Astrocyte (in vitro differentiated cells and primary cell): ENCODE data around the gene SDHB. TPM values are rescaled to one million over a fixed set of nuclear protein-coding genes. Genes with fewer than 3 reads are reported as not detected.

Source experiments
- DNase-seq: peaks from one replicate; pipeline ENCODE4 v3.0.0-alpha.2; 2010; ENCODE audit warnings: low read depth
- FAIRE-seq: peaks from 2 replicates; lab custom pipeline; 2011; peaks lifted over from hg19 to GRCh38; lab: Jason Lieb, UNC
- H2AFZ ChIP-seq: 2 replicates; pipeline ENCODE4 v1.6.0; 2012; ENCODE audit warnings: low read depth, low read length, inconsistent platforms
- H3K27ac ChIP-seq: 2 replicates; pipeline ENCODE4 v1.5.1; 2011; ENCODE audit warnings: low read depth, low read length, inconsistent platforms
- H3K27me3 ChIP-seq: 2 replicates; pipeline ENCODE4 v1.6.0; 2011; ENCODE audit warnings: low read length, inconsistent platforms; ENCODE audit not compliant: insufficient read depth
- H3K36me3 ChIP-seq: 2 replicates; pipeline ENCODE4 v1.5.1; 2011; ENCODE audit warnings: low read length, inconsistent platforms; ENCODE audit not compliant: insufficient read depth
- H3K4me1 ChIP-seq: 2 replicates; pipeline ENCODE4 v1.5.1; 2011; ENCODE audit warnings: low read length, inconsistent platforms; ENCODE audit not compliant: insufficient read depth
- H3K4me2 ChIP-seq: 2 replicates; pipeline ENCODE4 v1.6.0; 2012; ENCODE audit warnings: low read length, inconsistent platforms
- H3K4me3 ChIP-seq: 2 replicates; pipeline ENCODE4 v1.5.1; 2011; ENCODE audit warnings: low read depth, mild to moderate bottlenecking, low read length, inconsistent platforms; ENCODE audit not compliant: insufficient read depth
- H3K79me2 ChIP-seq: 2 replicates; pipeline ENCODE4 v1.6.0; 2012; ENCODE audit warnings: mild to moderate bottlenecking, low read length, inconsistent platforms; ENCODE audit not compliant: insufficient read depth
- H3K9ac ChIP-seq: 2 replicates; pipeline ENCODE4 v1.6.0; 2012; ENCODE audit warnings: mild to moderate bottlenecking, low read length, inconsistent platforms
- H3K9me3 ChIP-seq: 2 replicates; pipeline ENCODE4 v1.5.1; 2012; ENCODE audit warnings: low read depth, mild to moderate bottlenecking, low read length, inconsistent platforms; ENCODE audit not compliant: insufficient read depth
- H4K20me1 ChIP-seq: 2 replicates; pipeline ENCODE4 v1.6.0; 2012; ENCODE audit warnings: low read length, inconsistent platforms; ENCODE audit not compliant: insufficient read depth
- H3K27ac Mint-ChIP-seq: one replicate; pipeline ENCODE4 v1.8.0; 2021; ENCODE audit warnings: mild to moderate bottlenecking, mixed read lengths; ENCODE audit not compliant: unreplicated experiment
- H3K27me3 Mint-ChIP-seq: one replicate; pipeline ENCODE4 v1.8.0; 2021; ENCODE audit warnings: low read depth, mixed read lengths; ENCODE audit not compliant: unreplicated experiment
- H3K36me3 Mint-ChIP-seq: one replicate; pipeline ENCODE4 v1.8.0; 2021; ENCODE audit warnings: low read depth, mixed read lengths; ENCODE audit not compliant: unreplicated experiment
- H3K4me1 Mint-ChIP-seq: one replicate; pipeline ENCODE4 v1.8.0; 2021; ENCODE audit warnings: low read depth, mixed read lengths; ENCODE audit not compliant: unreplicated experiment
- H3K4me3 Mint-ChIP-seq: one replicate; pipeline ENCODE4 v1.8.0; 2021; ENCODE audit warnings: mild to moderate bottlenecking, moderate library complexity, mixed read lengths; ENCODE audit not compliant: unreplicated experiment
- H3K9me3 Mint-ChIP-seq: one replicate; pipeline ENCODE4 v1.8.0; 2021; ENCODE audit warnings: mild to moderate bottlenecking, mixed read lengths; ENCODE audit not compliant: unreplicated experiment
- CTCF ChIP-seq: IDR thresholded peaks from 2 replicates; pipeline ENCODE4 v1.5.1; 2011; ENCODE audit warnings: low read depth, mild to moderate bottlenecking, inconsistent platforms, low read length, moderate library complexity; ENCODE audit not compliant: insufficient read depth
- EZH2 ChIP-seq: IDR thresholded peaks from 2 replicates; pipeline ENCODE4 v1.6.1; 2012; ENCODE audit warnings: mild to moderate bottlenecking, low read length, inconsistent platforms; ENCODE audit not compliant: insufficient read depth
- total RNA-seq: library from RNA; stranded (reverse); gene quantifications from 2 replicates; pipeline ENCODE4 v1.2.1, GENCODE V29; 2021

Gene SDHB
- total RNA-seq, 1 donor from 2014 or later = 84.9 TPM

- Histone ChIP-seq H3K36me3 (peaks cover 4% of the 10 kb centered on the region), H3K4me1 (peaks cover 33% of the 10 kb centered on the region), H3K79me2 (peaks cover 51% of the 10 kb centered on the region), H3K9me3 (no peaks in the 10 kb centered on the region), H3K27ac (no peak overlapping the region), H2AFZ (no peak overlapping the region), H3K4me3 (no peak overlapping the region), H3K27me3 (no peaks in the 10 kb centered on the region), H4K20me1 (peaks cover 58% of the 10 kb centered on the region), H3K9ac (no peak overlapping the region), H3K4me2 (no peak overlapping the region)
- no peak for TF ChIP-seq EZH2
- no peak for TF ChIP-seq CTCF
- no peak for DNase-seq
- no peak for FAIRE-seq
- Mint-ChIP-seq H3K36me3 (peaks cover 3% of the 10 kb centered on the region), H3K4me1 (peaks cover 12% of the 10 kb centered on the region), H3K27me3 (no peaks in the 10 kb centered on the region), H3K4me3 (no peak overlapping the region), H3K9me3 (no peaks in the 10 kb centered on the region), H3K27ac (no peak overlapping the region)
These were observed 76.9 kb downstream of the SDHB start for GRCh38 chr1:16976966-16977365.

- no peaks in the 10 kb centered on the region for H3K9me3 Mint-ChIP-seq
- no peak overlapping the region for H3K27ac Mint-ChIP-seq
- no peak overlapping the region for H3K4me3 ChIP-seq
- H3K4me3 Mint-ChIP-seq = no peak overlapping the region
- TF ChIP-seq CTCF (no peak), EZH2 (no peak)
- H3K27ac ChIP-seq = no peak overlapping the region
- no peak overlapping the region for H3K4me2 ChIP-seq
- H3K36me3 ChIP-seq = peaks cover 4% of the 10 kb centered on the region
- H3K79me2 ChIP-seq = peaks cover 51% of the 10 kb centered on the region
- peaks cover 70% of the 10 kb centered on the region for H4K20me1 ChIP-seq
- peaks cover 3% of the 10 kb centered on the region for H3K36me3 Mint-ChIP-seq
- H3K27me3 Mint-ChIP-seq = no peaks in the 10 kb centered on the region
- H3K9me3 ChIP-seq = no peaks in the 10 kb centered on the region
- no peak overlapping the region for H3K9ac ChIP-seq
- H2AFZ ChIP-seq = no peak overlapping the region
- no peak for DNase-seq
- no peak for FAIRE-seq
- peaks cover 27% of the 10 kb centered on the region for H3K4me1 ChIP-seq
- H3K27me3 ChIP-seq = no peaks in the 10 kb centered on the region
- H3K4me1 Mint-ChIP-seq = peaks cover 4% of the 10 kb centered on the region
These were observed 78.0 kb downstream of the SDHB start for GRCh38 chr1:16975838-16976237.

DNA sequence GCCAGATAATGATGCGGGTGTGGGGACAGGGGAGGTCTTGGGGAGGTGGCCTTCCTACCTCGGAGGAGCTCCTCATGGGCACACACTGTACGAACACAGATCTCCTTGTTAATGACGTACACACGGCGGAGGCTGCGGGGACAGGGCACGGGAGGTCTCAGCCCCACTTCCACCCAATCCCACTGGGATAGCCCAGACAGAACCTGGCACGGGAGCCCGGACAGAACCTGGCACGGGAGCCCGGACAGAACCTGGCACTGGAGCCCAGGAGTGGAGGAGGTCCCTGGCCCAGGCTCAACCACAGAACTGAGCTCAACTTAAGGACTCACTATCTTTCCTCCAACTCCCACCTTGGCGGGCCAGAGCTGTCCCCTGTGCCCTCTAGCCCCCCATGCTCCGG lies 78.6 kb downstream of the SDHB start:
- H3K9ac ChIP-seq = no peak overlapping the region
- TF ChIP-seq EZH2 (no peak), CTCF (no peak)
- H4K20me1 ChIP-seq = peaks cover 72% of the 10 kb centered on the region
- FAIRE-seq (no peak), DNase-seq (no peak)
- no peak overlapping the region for H3K27ac Mint-ChIP-seq
- peaks cover 3% of the 10 kb centered on the region for H3K36me3 Mint-ChIP-seq
- no peak overlapping the region for H2AFZ ChIP-seq
- no peaks in the 10 kb centered on the region for H3K27me3 ChIP-seq
- H3K36me3 ChIP-seq = peaks cover 4% of the 10 kb centered on the region
- peaks cover 24% of the 10 kb centered on the region for H3K4me1 ChIP-seq
- no peak overlapping the region for H3K4me3 ChIP-seq
- no peak overlapping the region for H3K4me2 ChIP-seq
- H3K79me2 ChIP-seq = peaks cover 47% of the 10 kb centered on the region
- no peaks in the 10 kb centered on the region for H3K9me3 ChIP-seq
- no peaks in the 10 kb centered on the region for H3K27me3 Mint-ChIP-seq
- H3K27ac ChIP-seq = no peak overlapping the region
- no peak overlapping the region for H3K4me3 Mint-ChIP-seq
- peaks cover 4% of the 10 kb centered on the region for H3K4me1 Mint-ChIP-seq
- no peaks in the 10 kb centered on the region for H3K9me3 Mint-ChIP-seq
